ENCODE measurements around the gene AKR1B15. TPM values are rescaled to one million over a fixed set of nuclear protein-coding genes. Genes with fewer than 3 reads are reported as not detected.
A peak's percentile ranks its signal among the peaks of the same experiment; 100 is the strongest.

Gene AKR1B15
- polyA plus RNA-seq, 2 of the 4 experiments (the other 2 are of a cell fraction), result 17.9 to 24.7 TPM

DNA sequence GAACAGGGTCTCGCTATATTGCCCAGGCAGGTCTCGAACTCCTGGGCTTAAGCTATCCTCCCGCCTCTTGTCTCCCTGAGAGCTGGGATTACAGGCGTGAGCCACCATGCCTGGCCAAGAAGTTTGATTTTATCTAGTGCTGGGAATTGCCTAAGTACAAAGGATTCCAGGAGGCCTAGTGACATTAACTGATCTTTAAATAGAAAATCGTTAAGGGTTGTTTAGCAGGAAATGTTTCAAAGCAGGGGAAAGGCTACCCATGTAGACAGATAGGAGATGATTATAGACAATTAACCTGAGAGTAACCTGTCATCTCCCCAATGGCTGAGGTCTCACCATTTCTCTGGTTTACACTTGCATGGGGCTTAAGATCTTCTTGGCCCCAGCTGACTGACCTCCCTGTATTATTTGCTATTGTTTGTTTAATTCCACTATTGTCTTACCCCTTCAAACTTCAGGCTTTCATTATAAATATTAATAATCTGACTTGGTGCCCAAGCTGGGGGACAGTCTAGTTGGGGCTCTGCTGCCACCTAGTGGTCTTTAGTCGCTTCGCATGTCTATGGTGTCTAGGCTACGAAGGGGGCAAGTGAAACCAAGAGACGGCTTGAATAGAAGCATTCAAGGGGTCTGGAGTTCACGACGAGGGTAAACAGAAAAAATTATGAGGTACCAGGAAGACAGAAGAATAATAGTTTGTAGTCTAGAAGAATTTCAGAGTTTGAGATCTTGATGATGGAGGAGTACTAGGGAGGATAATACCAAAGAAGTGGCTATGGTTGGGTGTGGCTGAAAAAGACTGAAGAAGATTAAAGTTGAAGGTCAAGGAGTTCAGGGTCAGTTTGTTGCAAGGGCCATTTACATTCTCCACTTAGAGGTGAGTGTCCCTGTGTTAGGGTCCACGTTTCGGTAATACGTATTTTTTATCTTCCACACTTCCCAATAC, 57.3 kb downstream of the AKR1B15 start:
- POLR2A ChIA-PET, result interaction anchor here (0.6 to 1.4 kb wide), 4 partner anchors 58 to 174 kb away, joined by 3 to 7 read pairs (median 4); partner anchors contain the start of gene AKR1B10
- Histone ChIP-seq H3K4me2 (peak overlapping the region; percentile 61), H3K9me3 (peaks cover 3% of the 10 kb centered on the region; the same call in 1 of the 3 replicates), H3K27ac (peak overlapping the region; percentile 64 to 82), H3K4me1 (peaks cover 47% of the 10 kb centered on the region), H3K4me3 (no peak overlapping the region)
- DNase-seq (ENCODE audit: low read depth in 1 of 2, low spot score in 1 of 2), result peak; percentile 62 to 81
- CTCF ChIA-PET, result interaction anchor here (0.6 to 13.8 kb wide), 54 partner anchors 8 to 339 kb away, joined by 3 to 453 read pairs (median 5); partner anchors contain the start of genes AKR1B1, AKR1B10 and AKR1B15
- WGBS (ENCODE audit: missing lambda C conversion rate), result 36% methylated on average over 14 of the region's 14 CpGs
- peak; percentile 89 to 94 for ATAC-seq
- FAIRE-seq, result peak; percentile 7
- TF ChIP-seq JUN (IDR thresholded peaks at IDR 0.05) (peak in 1 of 2 experiments; percentile 39; a peak in 1 of 5 replicates), HEYL (CRISPR knock-in tag; IDR thresholded peaks at IDR 0.05) (no peak), CBX8 (IDR thresholded peaks at IDR 0.05) (no peak), MAFK (IDR thresholded peaks at IDR 0.05; ENCODE audit: partially characterized antibody) (no peak), RAD21 (conservative IDR thresholded peaks at IDR 0.05 in 1 of 2, IDR thresholded peaks at IDR 0.05 in 1 of 2) (peak; percentile 100), NR3C1 (IDR thresholded peaks at IDR 0.05) (no peak), CBX2 (IDR thresholded peaks at IDR 0.05; ENCODE audit: borderline replicate concordance, low read depth) (no peak), RCOR1 (IDR thresholded peaks at IDR 0.05; ENCODE audit: low read depth, low read length) (no peak), BHLHE40 (IDR thresholded peaks at IDR 0.05; ENCODE audit: low read depth, low read length) (no peak), EHF (CRISPR knock-in tag; IDR thresholded peaks at IDR 0.05) (no peak), ESRRA (IDR thresholded peaks at IDR 0.05; ENCODE audit: borderline replicate concordance, low read length) (0 out of 2 replicates have a peak, but pooled peaks have one; percentile 5), FOSL2 (IDR thresholded peaks at IDR 0.05) (no peak), FOSL2 (CRISPR knock-in tag; IDR thresholded peaks at IDR 0.05) (no peak), PHF8 (IDR thresholded peaks at IDR 0.05; ENCODE audit: borderline replicate concordance, low read depth) (no peak), HOXA7 (CRISPR knock-in tag; IDR thresholded peaks at IDR 0.05) (no peak), SMC3 (IDR thresholded peaks at IDR 0.05) (peak; percentile 99), CHD4 (IDR thresholded peaks at IDR 0.05; ENCODE audit: borderline replicate concordance) (no peak), EP300 (IDR thresholded peaks at IDR 0.05) (no peak; a peak in 1 of 5 replicates), HOXB13 (CRISPR knock-in tag; IDR thresholded peaks at IDR 0.05; ENCODE audit: low read depth) (no peak), POLR2A (IDR thresholded peaks at IDR 0.05; ENCODE audit: low read length) (no peak), MAZ (IDR thresholded peaks at IDR 0.05; ENCODE audit: borderline replicate concordance, low read depth, low read length) (no peak), ZNF302 (CRISPR knock-in tag; IDR thresholded peaks at IDR 0.05) (no peak), EHMT2 (IDR thresholded peaks at IDR 0.05; ENCODE audit: low read depth) (no peak), RFX5 (IDR thresholded peaks at IDR 0.05) (no peak), ZC3H11A (IDR thresholded peaks at IDR 0.05) (no peak), ZFP36 (IDR thresholded peaks at IDR 0.05; ENCODE audit: borderline replicate concordance, partially characterized antibody) (no peak), FOXS1 (CRISPR knock-in tag; IDR thresholded peaks at IDR 0.05) (no peak)
- TF ChIP-seq, protein P1, sequence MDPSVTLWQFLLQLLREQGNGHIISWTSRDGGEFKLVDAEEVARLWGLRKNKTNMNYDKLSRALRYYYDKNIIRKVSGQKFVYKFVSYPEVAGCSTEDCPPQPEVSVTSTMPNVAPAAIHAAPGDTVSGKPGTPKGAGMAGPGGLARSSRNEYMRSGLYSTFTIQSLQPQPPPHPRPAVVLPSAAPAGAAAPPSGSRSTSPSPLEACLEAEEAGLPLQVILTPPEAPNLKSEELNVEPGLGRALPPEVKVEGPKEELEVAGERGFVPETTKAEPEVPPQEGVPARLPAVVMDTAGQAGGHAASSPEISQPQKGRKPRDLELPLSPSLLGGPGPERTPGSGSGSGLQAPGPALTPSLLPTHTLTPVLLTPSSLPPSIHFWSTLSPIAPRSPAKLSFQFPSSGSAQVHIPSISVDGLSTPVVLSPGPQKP (IDR thresholded peaks at IDR 0.05; ENCODE audit: low read depth, low read length), result no peak
- TF ChIP-seq, protein P2, sequence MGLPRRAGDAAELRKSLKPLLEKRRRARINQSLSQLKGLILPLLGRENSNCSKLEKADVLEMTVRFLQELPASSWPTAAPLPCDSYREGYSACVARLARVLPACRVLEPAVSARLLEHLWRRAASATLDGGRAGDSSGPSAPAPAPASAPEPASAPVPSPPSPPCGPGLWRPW (IDR thresholded peaks at IDR 0.05), result no peak
- TF ChIP-seq, protein P3, sequence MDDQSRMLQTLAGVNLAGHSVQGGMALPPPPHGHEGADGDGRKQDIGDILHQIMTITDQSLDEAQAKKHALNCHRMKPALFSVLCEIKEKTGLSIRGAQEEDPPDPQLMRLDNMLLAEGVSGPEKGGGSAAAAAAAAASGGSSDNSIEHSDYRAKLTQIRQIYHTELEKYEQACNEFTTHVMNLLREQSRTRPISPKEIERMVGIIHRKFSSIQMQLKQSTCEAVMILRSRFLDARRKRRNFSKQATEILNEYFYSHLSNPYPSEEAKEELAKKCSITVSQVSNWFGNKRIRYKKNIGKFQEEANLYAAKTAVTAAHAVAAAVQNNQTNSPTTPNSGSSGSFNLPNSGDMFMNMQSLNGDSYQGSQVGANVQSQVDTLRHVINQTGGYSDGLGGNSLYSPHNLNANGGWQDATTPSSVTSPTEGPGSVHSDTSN (IDR thresholded peaks at IDR 0.05), result no peak
- TF ChIP-seq, protein P4, sequence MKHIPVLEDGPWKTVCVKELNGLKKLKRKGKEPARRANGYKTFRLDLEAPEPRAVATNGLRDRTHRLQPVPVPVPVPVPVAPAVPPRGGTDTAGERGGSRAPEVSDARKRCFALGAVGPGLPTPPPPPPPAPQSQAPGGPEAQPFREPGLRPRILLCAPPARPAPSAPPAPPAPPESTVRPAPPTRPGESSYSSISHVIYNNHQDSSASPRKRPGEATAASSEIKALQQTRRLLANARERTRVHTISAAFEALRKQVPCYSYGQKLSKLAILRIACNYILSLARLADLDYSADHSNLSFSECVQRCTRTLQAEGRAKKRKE (CRISPR knock-in tag; IDR thresholded peaks at IDR 0.05; ENCODE audit: low read depth), result no peak
- TF ChIP-seq, protein P5, sequence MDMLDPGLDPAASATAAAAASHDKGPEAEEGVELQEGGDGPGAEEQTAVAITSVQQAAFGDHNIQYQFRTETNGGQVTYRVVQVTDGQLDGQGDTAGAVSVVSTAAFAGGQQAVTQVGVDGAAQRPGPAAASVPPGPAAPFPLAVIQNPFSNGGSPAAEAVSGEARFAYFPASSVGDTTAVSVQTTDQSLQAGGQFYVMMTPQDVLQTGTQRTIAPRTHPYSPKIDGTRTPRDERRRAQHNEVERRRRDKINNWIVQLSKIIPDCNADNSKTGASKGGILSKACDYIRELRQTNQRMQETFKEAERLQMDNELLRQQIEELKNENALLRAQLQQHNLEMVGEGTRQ (IDR thresholded peaks at IDR 0.05), result no peak
- TF ChIP-seq, protein P6, sequence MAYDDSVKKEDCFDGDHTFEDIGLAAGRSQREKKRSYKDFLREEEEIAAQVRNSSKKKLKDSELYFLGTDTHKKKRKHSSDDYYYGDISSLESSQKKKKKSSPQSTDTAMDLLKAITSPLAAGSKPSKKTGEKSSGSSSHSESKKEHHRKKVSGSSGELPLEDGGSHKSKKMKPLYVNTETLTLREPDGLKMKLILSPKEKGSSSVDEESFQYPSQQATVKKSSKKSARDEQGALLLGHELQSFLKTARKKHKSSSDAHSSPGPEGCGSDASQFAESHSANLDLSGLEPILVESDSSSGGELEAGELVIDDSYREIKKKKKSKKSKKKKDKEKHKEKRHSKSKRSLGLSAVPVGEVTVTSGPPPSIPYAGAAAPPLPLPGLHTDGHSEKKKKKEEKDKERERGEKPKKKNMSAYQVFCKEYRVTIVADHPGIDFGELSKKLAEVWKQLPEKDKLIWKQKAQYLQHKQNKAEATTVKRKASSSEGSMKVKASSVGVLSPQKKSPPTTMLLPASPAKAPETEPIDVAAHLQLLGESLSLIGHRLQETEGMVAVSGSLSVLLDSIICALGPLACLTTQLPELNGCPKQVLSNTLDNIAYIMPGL (CRISPR knock-in tag; IDR thresholded peaks at IDR 0.05; ENCODE audit: borderline replicate concordance), result no peak
- TF ChIP-seq, protein P7, sequence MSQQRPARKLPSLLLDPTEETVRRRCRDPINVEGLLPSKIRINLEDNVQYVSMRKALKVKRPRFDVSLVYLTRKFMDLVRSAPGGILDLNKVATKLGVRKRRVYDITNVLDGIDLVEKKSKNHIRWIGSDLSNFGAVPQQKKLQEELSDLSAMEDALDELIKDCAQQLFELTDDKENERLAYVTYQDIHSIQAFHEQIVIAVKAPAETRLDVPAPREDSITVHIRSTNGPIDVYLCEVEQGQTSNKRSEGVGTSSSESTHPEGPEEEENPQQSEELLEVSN (IDR thresholded peaks at IDR 0.05; ENCODE audit: borderline replicate concordance, low read depth), result no peak
